Inferior parietal cortex (tissue), 1 donor: Measurements from ENCODE around the gene DDX10.
"Not testable (repeated sequence)": the region's sequence is repeated elsewhere in the genome, so short reads cannot be mapped to it uniquely, and the experiment has no call there.

Experiments
- DNase-seq: peaks from one replicate; pipeline ENCODE4 v3.0.0-alpha.2; 2016; ENCODE audit errors: extremely low spot score

Gene DDX10

GRCh38 chr11:108823960-108824359 is 159.1 kb downstream of the DDX10 start:
- not testable (repeated sequence) for DNase-seq

- DNase-seq = no peak
Measured at GRCh38 chr11:108824545-108824944, 159.7 kb downstream of the DDX10 start.

GRCh38 chr11:108825381-108825780 is 160.5 kb downstream of the DDX10 start:
- DNase-seq = no peak

GRCh38 chr11:108826136-108826535 is 161.3 kb downstream of the DDX10 start:
- no peak for DNase-seq

- no peak for DNase-seq
Measured at GRCh38 chr11:108835624-108836023, 170.8 kb downstream of the DDX10 start.

- no peak for DNase-seq
Measured at GRCh38 chr11:108836541-108836940, 171.7 kb downstream of the DDX10 start.

GRCh38 chr11:108838102-108838791 is 173.4 kb downstream of the DDX10 start:
- DNase-seq = no peak

- no peak for DNase-seq
Measured at GRCh38 chr11:108838792-108839105, 173.9 kb downstream of the DDX10 start.

GRCh38 chr11:108846009-108846408 is 181.1 kb downstream of the DDX10 start:
- DNase-seq = no peak

- DNase-seq = no peak
Measured at GRCh38 chr11:108847298-108847990, 182.6 kb downstream of the DDX10 start.

GRCh38 chr11:108851781-108852180 is 186.9 kb downstream of the DDX10 start:
- DNase-seq = no peak

GRCh38 chr11:108852701-108853100 is 187.8 kb downstream of the DDX10 start:
- no peak for DNase-seq

- no peak for DNase-seq
Measured at GRCh38 chr11:108853151-108853550, 188.3 kb downstream of the DDX10 start.

GRCh38 chr11:108853864-108854263 is 189.0 kb downstream of the DDX10 start:
- peak; percentile 42 for DNase-seq

- DNase-seq = no peak
Measured at GRCh38 chr11:108854346-108854745, 189.5 kb downstream of the DDX10 start.

- DNase-seq = no peak
Measured at GRCh38 chr11:108857382-108857781, 192.5 kb downstream of the DDX10 start.

- no peak for DNase-seq
Measured at GRCh38 chr11:108858622-108859021, 193.8 kb downstream of the DDX10 start.

GRCh38 chr11:108859510-108859909 is 194.6 kb downstream of the DDX10 start:
- DNase-seq = no peak

GRCh38 chr11:108863528-108863927 is 198.7 kb downstream of the DDX10 start:
- DNase-seq = no peak

- no peak for DNase-seq
Measured at GRCh38 chr11:108865406-108865805, 200.5 kb downstream of the DDX10 start.

- DNase-seq = no peak
Measured at GRCh38 chr11:108866781-108867180, 201.9 kb downstream of the DDX10 start.

- DNase-seq = no peak
Measured at GRCh38 chr11:108870373-108871020, 205.6 kb downstream of the DDX10 start.

GRCh38 chr11:108871152-108871551 is 206.3 kb downstream of the DDX10 start:
- DNase-seq = no peak
